SU-DHL-6 (cell line): ENCODE results near the gene UFM1.

Source experiments
- CTCF ChIP-seq: fragments of 200-600 bp; sonication (generic); IDR thresholded peaks from one replicate; pipeline ENCODE4 v1.5.1; 2017; ENCODE audit warnings: antibody characterized with exemption, mild to moderate bottlenecking, low read length, moderate library complexity; ENCODE audit not compliant: insufficient read depth, poor library complexity, severe bottlenecking
- EZH2phosphoT487 ChIP-seq: fragments of 200-600 bp; sonication (generic), shearing (Covaris generic); conservative IDR thresholded peaks from 2 replicates; pipeline ENCODE4 v1.6.1; 2018; ENCODE audit warnings: mild to moderate bottlenecking, antibody characterized with exemption, low read length, moderate library complexity, mixed read lengths

- TF ChIP-seq CTCF (no peak), EZH2phosphoT487 (no peak)
These were observed 48.4 kb upstream of the UFM1 start for GRCh38 chr13:38301236-38301635.
